Right lobe of liver (tissue), 6 donors: ENCODE data around the gene ERP27. TPM values are rescaled to one million over a fixed set of nuclear protein-coding genes. Genes with fewer than 3 reads are reported as not detected.

Source experiments
- ATAC-seq, 4 donors: fragments of 200-7000 bp; cut with Tn5 transposase; one replicate each; pipeline ENCODE4 v1.9.1; 2020; ENCODE audit warnings: mild to moderate bottlenecking in 4 of 4, moderate library complexity in 4 of 4
- DNase-seq, 3 donors: peaks; one replicate each; pipeline ENCODE4 v3.0.0-alpha.2; 2020
- H3K27ac ChIP-seq, 3 donors: fragments of 200-600 bp; one replicate each; pipeline ENCODE4 v1.8.0; 2022
- H3K27me3 ChIP-seq, 2 donors: fragments of 200-600 bp; one replicate each; pipeline ENCODE4 v1.8.0; 2022
- H3K36me3 ChIP-seq, 4 donors: fragments of 200-600 bp; sonication (generic) in 1 of 4; one replicate each; pipeline versions ENCODE4 v1.5.1 to v1.8.0; 2017 to 2022; ENCODE audit warnings: control low read depth in 1 of 4
- H3K4me1 ChIP-seq, 4 donors: fragments of 200-600 bp; sonication (generic) in 1 of 4; one replicate each; pipeline versions ENCODE4 v1.5.1 to v1.8.0; 2017 to 2022; ENCODE audit warnings: control low read depth in 1 of 4
- H3K4me3 ChIP-seq, 3 donors: fragments of 200-600 bp; one replicate each; pipeline ENCODE4 v1.8.0; 2022
- H3K9me3 ChIP-seq, 4 donors: fragments of 200-600 bp; sonication (generic) in 1 of 4; one replicate each; pipeline versions ENCODE4 v1.5.1 to v1.8.0; 2017 to 2022; ENCODE audit warnings: control low read depth in 1 of 4
- POLR2A ChIP-seq: fragments of 450-650 bp; IDR thresholded peaks from one replicate; pipeline ENCODE4 v1.6.1; 2017; ENCODE audit warnings: antibody characterized with exemption, mild to moderate bottlenecking
- WGBS: methylation state at CpG from one replicate; pipeline ENCODE4 v1.1.6; 2018; ENCODE audit warnings: low coverage, low lambda C conversion rate; ENCODE audit not compliant: insufficient coverage; ENCODE audit errors: missing lambda C conversion rate; 5-methylcytosine and 5-hydroxymethylcytosine counted together
- intact Hi-C, 2 donors: fragments of 100-400 bp; cut with DNase I; formaldehyde crosslinking; loops; one replicate each; pipeline versions ENCODE4 v1.11.2 to v1.14.1; 2022
- total RNA-seq, 6 experiments: library from RNA; depleted of rRNA in 2 of 6; stranded (reverse); fragments of >200 nt in 2 of 6; fragmentation: NEBNext Ultra II Directional in 3 of 6; extraction: Animal tissue kit (Norgen Biotek cat#: 25700) in 3 of 6; gene quantifications; one replicate each; pipeline versions ENCODE4 v1.1.0 to v1.2.4, GENCODE V29; 2016 to 2023
- TF ChIP-seq, protein P1 (sequence below), 4 donors: fragments of 200-600 bp in 3 of 4; fragments of 450-650 bp in 1 of 4; IDR thresholded peaks; one replicate each; pipeline versions ENCODE4 v1.5.1 to v1.8.0; 2016 to 2022; ENCODE audit warnings: antibody characterized with exemption in 4 of 4, mild to moderate bottlenecking in 2 of 4
- donor health status: DM: no; HTN: yes; CAD: no.
- donor health status: DM: no; HTN: no; CAD: no.
- donor health status: DM: no; HTN: no; CAD: no.
- donor health status: DM: no; HTN: yes; CAD: no.
- donor health status: DM: no; HTN: yes; CAD: no.

ERP27 gene
- total RNA-seq, 6 experiments from 2014 or later, result 0.26 to 1.0 (median 0.39) TPM; not detected in 2

DNA sequence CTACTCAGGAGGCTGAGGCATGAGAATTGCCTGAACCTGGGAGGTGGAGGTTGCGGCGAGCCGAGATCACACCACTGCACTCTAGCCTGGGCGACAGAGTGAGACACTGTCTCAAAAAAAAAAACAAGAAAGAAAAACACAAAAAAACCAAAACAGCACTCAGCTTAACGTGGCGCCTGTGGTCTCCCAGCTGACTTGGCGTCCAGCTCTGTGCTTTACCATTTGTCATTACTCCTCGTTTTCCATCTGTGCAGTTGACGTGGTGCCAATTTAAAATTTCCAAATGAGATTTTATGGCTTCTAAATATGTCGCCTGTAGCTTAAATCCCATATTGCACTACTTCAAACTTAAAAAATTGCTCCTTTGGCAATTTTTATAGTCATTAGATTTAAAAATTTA lies 54.7 kb downstream of the ERP27 start:
- TF ChIP-seq, protein P1, sequence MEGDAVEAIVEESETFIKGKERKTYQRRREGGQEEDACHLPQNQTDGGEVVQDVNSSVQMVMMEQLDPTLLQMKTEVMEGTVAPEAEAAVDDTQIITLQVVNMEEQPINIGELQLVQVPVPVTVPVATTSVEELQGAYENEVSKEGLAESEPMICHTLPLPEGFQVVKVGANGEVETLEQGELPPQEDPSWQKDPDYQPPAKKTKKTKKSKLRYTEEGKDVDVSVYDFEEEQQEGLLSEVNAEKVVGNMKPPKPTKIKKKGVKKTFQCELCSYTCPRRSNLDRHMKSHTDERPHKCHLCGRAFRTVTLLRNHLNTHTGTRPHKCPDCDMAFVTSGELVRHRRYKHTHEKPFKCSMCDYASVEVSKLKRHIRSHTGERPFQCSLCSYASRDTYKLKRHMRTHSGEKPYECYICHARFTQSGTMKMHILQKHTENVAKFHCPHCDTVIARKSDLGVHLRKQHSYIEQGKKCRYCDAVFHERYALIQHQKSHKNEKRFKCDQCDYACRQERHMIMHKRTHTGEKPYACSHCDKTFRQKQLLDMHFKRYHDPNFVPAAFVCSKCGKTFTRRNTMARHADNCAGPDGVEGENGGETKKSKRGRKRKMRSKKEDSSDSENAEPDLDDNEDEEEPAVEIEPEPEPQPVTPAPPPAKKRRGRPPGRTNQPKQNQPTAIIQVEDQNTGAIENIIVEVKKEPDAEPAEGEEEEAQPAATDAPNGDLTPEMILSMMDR (IDR thresholded peaks at IDR 0.05), result no peak
- TF ChIP-seq POLR2A, result no peak
- Histone ChIP-seq H3K9me3 (no peaks in the 10 kb centered on the region), H3K27ac (no peak overlapping the region), H3K4me3 (no peak overlapping the region), H3K4me1 (no peaks in the 10 kb centered on the region), H3K36me3 (no peaks in the 10 kb centered on the region), H3K27me3 (no peaks in the 10 kb centered on the region)
- WGBS, result 81% methylated on average over 10 of the region's 10 CpGs
- ATAC-seq, result no peak
- intact Hi-C loops, result no loop called here
- no peak for DNase-seq

DNA sequence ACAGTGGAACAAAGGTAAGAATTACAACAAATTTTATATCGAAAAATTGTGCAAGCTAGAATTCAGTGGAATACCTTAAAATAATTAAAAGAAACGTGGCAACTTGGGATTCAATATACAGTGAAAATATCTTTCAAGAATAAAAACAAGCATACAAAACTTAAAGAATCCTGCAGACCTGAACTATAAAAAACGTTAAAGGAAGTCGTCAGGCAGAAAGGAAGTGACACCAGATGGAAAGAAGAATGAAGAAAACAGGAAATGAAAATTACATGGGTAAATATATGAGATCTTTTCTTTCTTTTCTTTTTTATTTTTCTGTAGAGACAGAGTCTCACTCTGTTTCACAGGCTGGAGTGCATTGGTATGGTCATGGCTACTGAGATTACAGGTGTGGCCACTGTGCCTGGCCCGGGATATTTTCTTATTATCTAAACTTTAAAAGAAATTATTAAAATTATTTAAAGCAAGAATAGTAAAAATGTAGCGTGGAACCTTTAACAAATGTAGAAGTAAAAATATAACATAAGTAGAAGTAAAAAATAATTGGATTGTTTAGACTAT lies 57.4 kb downstream of the ERP27 start:
- 64% methylated on average over 6 of the region's 6 CpGs for WGBS
- TF ChIP-seq, protein P1 (IDR thresholded peaks at IDR 0.05), result no peak
- TF ChIP-seq POLR2A, result no peak
- no peaks in the 10 kb centered on the region for H3K4me1 ChIP-seq
- DNase-seq (no peak), ATAC-seq (no peak)
- intact Hi-C loops, result no loop called here
- no peaks in the 10 kb centered on the region for H3K36me3 ChIP-seq
- H3K9me3 ChIP-seq, result no peaks in the 10 kb centered on the region
- no peak overlapping the region for H3K27ac ChIP-seq
- H3K4me3 ChIP-seq, result no peak overlapping the region
- no peaks in the 10 kb centered on the region for H3K27me3 ChIP-seq

DNA sequence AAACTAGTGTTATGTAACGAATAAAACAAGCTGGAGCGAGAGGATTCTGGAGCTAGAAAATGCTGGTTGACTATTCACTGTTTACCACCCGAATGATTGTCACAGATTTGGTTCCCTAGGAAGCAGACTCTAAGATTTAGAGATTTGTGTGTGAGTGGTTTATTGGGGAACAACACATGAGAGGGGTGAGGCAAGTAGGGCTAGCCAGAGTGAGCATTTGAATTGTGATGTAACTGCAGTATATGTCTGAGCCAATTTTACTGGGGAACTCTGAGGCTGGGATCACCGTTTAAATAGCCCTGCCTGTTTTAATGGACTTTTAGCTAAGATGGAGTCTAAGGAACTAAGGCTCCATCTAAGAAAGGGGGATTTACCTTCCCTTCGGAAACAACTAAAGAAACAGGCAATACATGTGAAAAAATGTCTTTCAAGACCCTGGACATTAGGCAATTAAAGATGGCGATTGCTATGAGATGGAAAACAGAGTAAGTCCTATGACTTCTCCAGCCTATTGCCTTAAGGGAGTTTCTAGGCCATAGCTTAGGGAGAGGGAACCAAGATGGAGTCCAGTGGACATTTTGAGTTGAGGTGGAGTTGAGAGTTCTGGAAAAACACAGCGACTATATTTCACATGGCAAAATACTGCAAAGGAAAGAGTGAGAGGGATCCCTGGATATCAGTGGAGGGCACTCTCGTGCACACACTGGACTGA lies 59.0 kb downstream of the ERP27 start:
- H3K27ac ChIP-seq, result no peak overlapping the region
- H3K27me3 ChIP-seq, result no peaks in the 10 kb centered on the region
- H3K4me1 ChIP-seq, result no peaks in the 10 kb centered on the region
- no peaks in the 10 kb centered on the region for H3K36me3 ChIP-seq
- no peaks in the 10 kb centered on the region for H3K9me3 ChIP-seq
- no peak for TF ChIP-seq POLR2A
- TF ChIP-seq, protein P1 (IDR thresholded peaks at IDR 0.05), result no peak
- intact Hi-C loops, result no loop called here
- no peak overlapping the region for H3K4me3 ChIP-seq
- no peak for ATAC-seq
- no peak for DNase-seq
- WGBS, result 80% methylated on average over 8 of the region's 8 CpGs

DNA sequence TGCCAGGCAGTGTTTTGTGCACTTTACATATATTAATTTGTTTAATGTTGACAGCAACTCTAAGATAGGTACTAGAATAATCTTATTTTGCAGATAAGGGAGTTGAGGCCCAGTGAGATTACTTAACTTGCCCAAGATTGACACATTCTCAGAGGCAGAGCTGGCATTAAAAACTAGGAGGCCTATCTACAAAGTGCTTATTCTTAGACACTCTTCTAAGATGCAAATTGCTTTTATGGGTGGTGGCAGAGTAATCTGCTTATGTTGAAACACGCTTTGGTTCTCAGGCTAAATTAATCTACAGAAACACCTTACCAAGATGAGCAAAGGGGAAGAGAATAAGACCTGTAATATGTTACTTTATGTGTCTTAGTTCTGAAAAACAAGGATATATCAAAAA lies 59.8 kb downstream of the ERP27 start:
- TF ChIP-seq POLR2A, result no peak
- TF ChIP-seq, protein P1 (IDR thresholded peaks at IDR 0.05), result no peak
- H3K4me1 ChIP-seq, result no peaks in the 10 kb centered on the region
- H3K27me3 ChIP-seq, result no peaks in the 10 kb centered on the region
- no peak overlapping the region for H3K27ac ChIP-seq
- intact Hi-C loops, result no loop called here
- 71% methylated on average over 1 of the region's 1 CpG for WGBS
- no peaks in the 10 kb centered on the region for H3K36me3 ChIP-seq
- ATAC-seq, result no peak
- no peaks in the 10 kb centered on the region for H3K9me3 ChIP-seq
- H3K4me3 ChIP-seq, result no peak overlapping the region
- DNase-seq, result no peak
